ENCODE data around the gene EVX1.

- TF ChIP-seq CTCF (IDR thresholded peaks at IDR 0.05) (no peak), POLR2A (IDR thresholded peaks at IDR 0.05) (no peak)
These were observed 39.1 kb upstream of the EVX1 start for GRCh38 chr7:27203365-27203953.

Data from Peyer's patch (tissue), 4 donors.